ENCODE measurements around the gene ARHGAP1.

- TF ChIP-seq, protein P1, sequence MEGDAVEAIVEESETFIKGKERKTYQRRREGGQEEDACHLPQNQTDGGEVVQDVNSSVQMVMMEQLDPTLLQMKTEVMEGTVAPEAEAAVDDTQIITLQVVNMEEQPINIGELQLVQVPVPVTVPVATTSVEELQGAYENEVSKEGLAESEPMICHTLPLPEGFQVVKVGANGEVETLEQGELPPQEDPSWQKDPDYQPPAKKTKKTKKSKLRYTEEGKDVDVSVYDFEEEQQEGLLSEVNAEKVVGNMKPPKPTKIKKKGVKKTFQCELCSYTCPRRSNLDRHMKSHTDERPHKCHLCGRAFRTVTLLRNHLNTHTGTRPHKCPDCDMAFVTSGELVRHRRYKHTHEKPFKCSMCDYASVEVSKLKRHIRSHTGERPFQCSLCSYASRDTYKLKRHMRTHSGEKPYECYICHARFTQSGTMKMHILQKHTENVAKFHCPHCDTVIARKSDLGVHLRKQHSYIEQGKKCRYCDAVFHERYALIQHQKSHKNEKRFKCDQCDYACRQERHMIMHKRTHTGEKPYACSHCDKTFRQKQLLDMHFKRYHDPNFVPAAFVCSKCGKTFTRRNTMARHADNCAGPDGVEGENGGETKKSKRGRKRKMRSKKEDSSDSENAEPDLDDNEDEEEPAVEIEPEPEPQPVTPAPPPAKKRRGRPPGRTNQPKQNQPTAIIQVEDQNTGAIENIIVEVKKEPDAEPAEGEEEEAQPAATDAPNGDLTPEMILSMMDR (IDR thresholded peaks at IDR 0.05 in 8 of 11, conservative IDR thresholded peaks at IDR 0.05 in 3 of 11) = no peak
- no peak for TF ChIP-seq POLR2A (IDR thresholded peaks at IDR 0.05)
These were observed 44.8 kb downstream of the ARHGAP1 start for GRCh38 chr11:46655631-46656030.

All from spleen (tissue), 7 donors.